Psoas muscle (tissue), 8 donors: ENCODE measurements around the gene PLXNB3. TPM values are rescaled to one million over a fixed set of nuclear protein-coding genes. Genes with fewer than 3 reads are reported as not detected.

Experiments used
- ATAC-seq, 4 donors: fragments of 200-7000 bp; cut with Tn5 transposase; one replicate each; pipeline ENCODE4 v1.9.1; 2020; ENCODE audit warnings: moderate library complexity in 3 of 4, mild to moderate bottlenecking in 2 of 4
- DNase-seq, 2 donors: peaks; one replicate each; pipeline ENCODE4 v3.0.0-alpha.2; 2020
- H3K27ac ChIP-seq: fragments of 200-600 bp; one replicate; pipeline ENCODE4 v1.8.0; 2022
- H3K27me3 ChIP-seq, 3 donors: fragments of 200-600 bp in 1 of 3; one replicate each; pipeline versions ENCODE4 v1.6.1 to v1.8.0; 2013 to 2022; ENCODE audit warnings: low read length in 2 of 3, mild to moderate bottlenecking in 2 of 3, moderate library complexity in 1 of 3; ENCODE audit not compliant: insufficient read depth in 3 of 3
- H3K36me3 ChIP-seq, 2 donors: fragments of 200-600 bp in 1 of 2; one replicate each; pipeline versions ENCODE4 v1.6.1 to v1.8.0; 2013 to 2022; ENCODE audit warnings: low read depth in 1 of 2, mild to moderate bottlenecking in 1 of 2, moderate library complexity in 1 of 2; ENCODE audit not compliant: insufficient read depth in 1 of 2
- H3K4me1 ChIP-seq: fragments of 200-600 bp; one replicate; pipeline ENCODE4 v1.8.0; 2022
- H3K4me3 ChIP-seq: fragments of 200-600 bp; one replicate; pipeline ENCODE4 v1.8.0; 2022; ENCODE audit warnings: mild to moderate bottlenecking
- H3K9me3 ChIP-seq: fragments of 200-600 bp; one replicate; pipeline ENCODE4 v1.8.0; 2022
- WGBS, 3 donors: extraction: QIAGEN DNeasy Blood & Tissue Kit; methylation state at CpG; one replicate each; pipeline versions ENCODE4 v1.1.6 to v1.1.7; 2013; 5-methylcytosine and 5-hydroxymethylcytosine counted together
- intact Hi-C, 2 donors: fragments of 100-400 bp; cut with DNase I; formaldehyde crosslinking; loops; one replicate each; pipeline versions ENCODE4 v1.11.0 to v1.14.2; 2022
- polyA plus RNA-seq, 3 donors: library from polyadenylated mRNA; stranded (reverse); fragments of 200-250 nt; gene quantifications; one replicate each; pipeline ENCODE4 v1.2.3, GENCODE V29; 2013
- total RNA-seq, 4 donors: library from RNA; stranded (reverse); fragmentation: NEBNext Ultra II Directional in 2 of 4; extraction: Animal tissue kit (Norgen Biotek cat#: 25700) in 2 of 4; gene quantifications; one replicate each; pipeline versions ENCODE4 v1.2.1 to v1.2.4, GENCODE V29; 2021 to 2023
- TF ChIP-seq, protein P1 (sequence below): fragments of 200-600 bp; IDR thresholded peaks from one replicate; pipeline ENCODE4 v1.8.0; 2022; ENCODE audit warnings: antibody characterized with exemption
- donor health status: healthy with polysubstance abuse.
- donor health status: DM: no; HTN: no; CAD: no; lungs with moderate emphysema.
- donor health status: Bipolar disorder and iron deficiency.
- donor health status: healthy.
- donor health status: DM: yes; HTN: yes; CAD: no.
- donor health status: DM: no; HTN: no; CAD: no.
- donor health status: DM: no; HTN: no; CAD: no.
- donor health status: DM: yes; HTN: yes; CAD: no.

The PLXNB3 gene
- total and polyA plus RNA-seq, 7 donors = 0.13 to 1.5 (median 0.35) TPM

GRCh38 chrX:153794018-153794896 lies 30.2 kb downstream of the PLXNB3 start, which contains the start of the genes IDH3G and SSR4:
Gene IDH3G, minus strand, starts transcription at chrX:153794375. Its CDS starts 49 bp downstream, at chrX:153794326.
Gene SSR4, plus strand, starts transcription at chrX:153794668. Its CDS starts 20 bp downstream, at chrX:153794688.
- peak within 1 kb of the TSS; percentile 78 for H3K4me3 ChIP-seq
- DNase-seq = peak; percentile 93 to 97
- H3K27me3 ChIP-seq = no peaks in the 10 kb centered on the region
- intact Hi-C loops = no loop called here
- no peaks in the 10 kb centered on the region for H3K9me3 ChIP-seq
- peak; percentile 93 to 94 (median 93) for ATAC-seq
- H3K27ac ChIP-seq = peak within 1 kb of the TSS; percentile 91
- peaks cover 4 to 20% of the 10 kb centered on the region in 2 donors for H3K36me3 ChIP-seq
- TF ChIP-seq, protein P1, sequence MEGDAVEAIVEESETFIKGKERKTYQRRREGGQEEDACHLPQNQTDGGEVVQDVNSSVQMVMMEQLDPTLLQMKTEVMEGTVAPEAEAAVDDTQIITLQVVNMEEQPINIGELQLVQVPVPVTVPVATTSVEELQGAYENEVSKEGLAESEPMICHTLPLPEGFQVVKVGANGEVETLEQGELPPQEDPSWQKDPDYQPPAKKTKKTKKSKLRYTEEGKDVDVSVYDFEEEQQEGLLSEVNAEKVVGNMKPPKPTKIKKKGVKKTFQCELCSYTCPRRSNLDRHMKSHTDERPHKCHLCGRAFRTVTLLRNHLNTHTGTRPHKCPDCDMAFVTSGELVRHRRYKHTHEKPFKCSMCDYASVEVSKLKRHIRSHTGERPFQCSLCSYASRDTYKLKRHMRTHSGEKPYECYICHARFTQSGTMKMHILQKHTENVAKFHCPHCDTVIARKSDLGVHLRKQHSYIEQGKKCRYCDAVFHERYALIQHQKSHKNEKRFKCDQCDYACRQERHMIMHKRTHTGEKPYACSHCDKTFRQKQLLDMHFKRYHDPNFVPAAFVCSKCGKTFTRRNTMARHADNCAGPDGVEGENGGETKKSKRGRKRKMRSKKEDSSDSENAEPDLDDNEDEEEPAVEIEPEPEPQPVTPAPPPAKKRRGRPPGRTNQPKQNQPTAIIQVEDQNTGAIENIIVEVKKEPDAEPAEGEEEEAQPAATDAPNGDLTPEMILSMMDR = peak; percentile 25
- peaks cover 13% of the 10 kb centered on the region for H3K4me1 ChIP-seq
- 0 to 25% (median 0%) methylated on average over 14 to 92 of the region's 92 CpGs for WGBS, 3 donors

- H3K36me3 ChIP-seq = peaks cover 4 to 13% of the 10 kb centered on the region in 2 donors
- DNase-seq (peak in 1 of 2 donors; percentile 35), ATAC-seq (peak in 3 of 4 donors; percentile 10 to 24 (median 18))
- WGBS, 3 donors = 6 to 40% (median 10%) methylated on average over 23 to 47 of the region's 47 CpGs
- H3K9me3 ChIP-seq = no peaks in the 10 kb centered on the region
- TF ChIP-seq, protein P1 = no peak
- peak overlapping the region; percentile 78 for H3K4me3 ChIP-seq
- no peaks in the 10 kb centered on the region for H3K27me3 ChIP-seq
- H3K27ac ChIP-seq = peak overlapping the region; percentile 91
- peaks cover 13% of the 10 kb centered on the region for H3K4me1 ChIP-seq
- intact Hi-C loops = no loop called here
Observed at GRCh38 chrX:153794897-153795816, 31.1 kb downstream of the PLXNB3 start.

- Histone ChIP-seq H3K36me3 (peaks cover 4 to 13% of the 10 kb centered on the region in 2 donors), H3K4me1 (peaks cover 10% of the 10 kb centered on the region), H3K27ac (no peak overlapping the region), H3K9me3 (no peaks in the 10 kb centered on the region), H3K4me3 (no peak overlapping the region), H3K27me3 (no peaks in the 10 kb centered on the region)
- TF ChIP-seq, protein P1 = no peak
- intact Hi-C loops = no loop called here
- no peak for DNase-seq
- ATAC-seq = no peak
- whole genome bisulfite sequencing, 3 donors = 82 to 90% (median 89%) methylated on average over 11 to 15 of the region's 15 CpGs
Observed at GRCh38 chrX:153797415-153798015, 33.5 kb downstream of the PLXNB3 start.

GRCh38 chrX:153799326-153799725 lies 35.3 kb downstream of the PLXNB3 start:
- TF ChIP-seq, protein P1 = no peak
- H3K27ac ChIP-seq = no peak overlapping the region
- 82 to 90% (median 86%) methylated on average over 5 of the region's 5 CpGs for WGBS, 3 donors
- no peaks in the 10 kb centered on the region for H3K27me3 ChIP-seq
- no peaks in the 10 kb centered on the region for H3K9me3 ChIP-seq
- H3K4me3 ChIP-seq = no peak overlapping the region
- ATAC-seq (no peak), DNase-seq (no peak)
- intact Hi-C loops = no loop called here
- peaks cover 4 to 13% of the 10 kb centered on the region in 2 donors for H3K36me3 ChIP-seq
- H3K4me1 ChIP-seq = peaks cover 5% of the 10 kb centered on the region
